GM18511 (cell line): ENCODE measurements around the gene SEPTIN3.

Experiments
- ATAC-seq: cut with Tn5 transposase; IDR thresholded peaks from one replicate; pipeline ENCODE4 v1.9.1; 2021; ENCODE audit warnings: mild to moderate bottlenecking, moderate library complexity; ENCODE audit not compliant: unreplicated experiment

Gene SEPTIN3

GRCh38 chr22:42013385-42013784, 44.1 kb downstream of the SEPTIN3 start:
- no peak for ATAC-seq

- no peak for ATAC-seq
Observed at GRCh38 chr22:42016111-42016510, 46.9 kb downstream of the SEPTIN3 start.

- ATAC-seq = no peak
Observed at GRCh38 chr22:42018224-42018623, 49.0 kb downstream of the SEPTIN3 start.
